HG02571 (cell line): ENCODE data around the gene TNIP1.

Experiments used
- ATAC-seq: cut with Tn5 transposase; IDR thresholded peaks from one replicate; pipeline ENCODE4 v1.9.1; 2021; ENCODE audit warnings: mild to moderate bottlenecking, moderate library complexity; ENCODE audit not compliant: unreplicated experiment

TNIP1 gene

DNA sequence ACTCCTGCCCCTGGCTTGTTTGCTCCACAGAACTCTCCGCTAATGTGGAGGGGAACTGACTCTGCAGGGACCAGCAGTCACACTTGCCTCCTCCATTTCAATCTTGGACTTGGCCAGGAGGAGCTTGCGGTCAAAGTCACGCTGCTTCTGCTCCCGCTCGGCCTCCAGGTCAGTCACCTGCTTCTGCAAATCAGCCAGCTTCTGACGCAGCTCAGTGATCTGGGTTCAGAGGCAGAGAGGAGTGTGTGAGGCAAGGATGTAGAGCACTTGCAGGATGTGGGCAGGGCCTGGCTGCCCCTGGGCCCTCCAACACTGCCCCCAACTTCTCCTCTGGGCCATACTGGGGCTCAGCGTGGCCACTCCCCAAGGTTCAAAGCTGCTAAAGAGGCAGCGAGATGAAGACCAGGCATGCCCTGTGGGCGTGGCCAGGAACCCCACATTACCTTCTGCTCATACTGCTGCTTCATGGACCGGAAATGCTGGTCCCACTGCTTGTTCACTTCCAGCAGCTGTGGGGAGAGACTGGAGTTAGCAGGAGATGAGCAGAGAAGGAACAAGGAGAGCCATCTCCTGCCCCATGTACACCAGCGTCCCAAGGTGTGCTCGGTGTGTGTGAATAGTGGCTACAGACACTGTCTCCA lies 38.3 kb downstream of the TNIP1 start:
- no peak for ATAC-seq

DNA sequence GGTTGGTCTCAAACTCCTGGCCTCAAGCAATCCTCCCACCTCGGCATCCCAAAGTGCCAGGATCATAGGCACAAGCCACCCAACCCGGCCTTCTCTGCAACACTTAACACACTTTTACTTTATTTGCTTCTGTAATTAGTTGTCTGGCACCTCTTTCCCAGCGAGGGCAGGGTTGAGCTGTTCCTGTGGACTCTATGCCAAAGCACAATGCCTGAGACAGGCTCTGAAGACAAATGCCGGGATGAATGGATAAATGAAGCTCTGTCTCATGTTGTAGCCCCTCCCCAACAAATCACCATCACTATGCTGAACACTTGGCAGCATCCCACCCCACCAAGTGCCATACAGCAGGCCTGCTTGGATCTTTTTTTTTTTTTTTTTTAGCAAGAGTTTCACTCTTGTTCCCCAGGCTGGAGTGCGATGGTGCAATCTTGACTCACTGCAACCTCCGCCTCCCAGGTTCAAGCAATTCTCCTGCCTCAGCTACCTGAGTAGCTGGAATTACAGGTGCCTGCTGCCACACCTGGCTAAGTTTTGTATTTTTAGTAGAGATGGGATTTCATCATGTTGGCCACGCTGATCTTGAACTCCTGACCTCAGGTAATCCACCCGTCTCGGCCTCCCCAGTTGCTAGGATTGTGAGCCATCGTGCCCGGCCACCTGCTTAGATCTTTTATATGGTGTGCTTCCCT lies 39.1 kb downstream of the TNIP1 start:
- ATAC-seq: no peak

DNA sequence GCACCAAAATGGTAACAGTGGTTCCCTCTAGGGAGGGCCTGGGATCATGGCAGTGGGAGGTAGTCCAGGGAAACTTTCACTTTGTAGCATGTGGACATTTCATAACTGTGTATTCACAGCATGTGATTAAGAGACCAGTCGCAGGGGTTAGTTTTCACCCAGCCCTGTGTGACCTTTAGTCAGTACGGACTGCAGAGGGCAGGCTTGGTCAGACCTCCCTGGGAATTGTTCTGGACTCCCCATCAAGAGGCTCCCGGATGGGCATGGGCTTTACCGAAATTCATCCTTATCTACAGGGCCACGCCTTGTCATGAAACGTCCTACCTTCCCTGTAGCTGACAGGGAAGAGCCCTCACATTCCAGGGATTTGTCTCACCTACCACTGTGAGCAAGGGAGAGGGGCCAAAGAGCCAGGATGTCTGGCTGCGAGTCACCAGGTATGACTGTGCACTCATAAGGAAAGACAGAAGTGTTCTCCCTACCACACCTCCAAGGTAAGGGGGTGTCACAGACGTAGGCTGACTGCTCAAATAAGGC lies 40.6 kb downstream of the TNIP1 start:
- no peak for ATAC-seq

DNA sequence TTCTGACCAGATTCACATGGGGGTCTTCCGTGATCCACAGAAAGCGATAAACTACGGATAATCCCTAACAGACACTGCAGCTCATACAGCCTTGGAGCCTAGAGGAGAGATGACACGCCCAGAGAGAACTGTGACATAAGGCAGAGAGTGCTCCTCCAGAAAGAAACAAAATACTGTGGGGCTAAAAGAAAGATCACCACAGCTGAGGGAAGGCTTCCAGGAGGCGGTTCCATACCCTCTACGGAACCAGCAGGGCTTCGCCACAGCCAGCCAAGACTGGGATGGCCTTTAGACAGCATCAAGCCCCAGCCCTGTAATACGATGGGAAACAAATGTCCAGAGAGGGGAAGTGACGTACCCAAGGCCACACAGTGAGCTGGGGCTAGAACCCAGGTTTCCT lies 41.2 kb downstream of the TNIP1 start:
- ATAC-seq: no peak

DNA sequence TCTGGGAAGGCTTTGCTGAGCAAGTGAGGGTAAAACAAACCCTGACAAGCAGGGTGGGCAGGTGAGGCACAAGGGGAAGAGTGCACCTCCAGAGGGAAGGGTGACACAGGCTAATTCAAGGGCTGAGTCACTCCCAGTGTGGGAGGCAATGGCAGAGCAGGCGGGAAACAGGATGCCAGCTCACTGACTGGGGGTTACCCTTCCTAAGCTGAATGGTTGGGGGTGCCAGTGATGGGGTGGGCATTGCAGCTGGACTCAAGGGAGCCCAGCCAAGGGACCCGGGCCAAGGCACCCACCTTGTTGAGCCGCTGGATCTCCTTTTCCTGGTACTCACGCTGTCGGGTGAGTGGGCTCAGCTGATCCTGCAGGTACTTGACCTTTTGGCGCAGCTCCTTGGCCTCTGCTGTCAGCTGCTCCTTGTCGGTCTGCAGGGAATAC lies 42.0 kb downstream of the TNIP1 start:
- no peak for ATAC-seq

DNA sequence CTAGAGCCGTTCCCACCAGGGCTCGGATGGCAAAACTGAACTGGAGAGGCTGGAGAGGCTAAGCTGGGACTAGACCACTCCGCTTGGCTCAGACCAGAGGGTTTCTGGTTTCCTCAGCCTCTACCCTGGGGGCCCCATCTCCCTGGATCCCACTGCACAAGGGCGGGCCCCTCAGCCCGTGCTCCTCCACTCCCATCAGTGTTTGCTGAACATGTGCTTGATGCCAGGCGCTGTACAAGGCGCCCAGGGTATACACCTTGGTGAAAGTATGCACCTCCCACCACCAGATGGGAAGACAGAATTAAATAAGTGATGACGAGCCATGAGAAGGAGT lies 42.5 kb downstream of the TNIP1 start:
- ATAC-seq: no peak

DNA sequence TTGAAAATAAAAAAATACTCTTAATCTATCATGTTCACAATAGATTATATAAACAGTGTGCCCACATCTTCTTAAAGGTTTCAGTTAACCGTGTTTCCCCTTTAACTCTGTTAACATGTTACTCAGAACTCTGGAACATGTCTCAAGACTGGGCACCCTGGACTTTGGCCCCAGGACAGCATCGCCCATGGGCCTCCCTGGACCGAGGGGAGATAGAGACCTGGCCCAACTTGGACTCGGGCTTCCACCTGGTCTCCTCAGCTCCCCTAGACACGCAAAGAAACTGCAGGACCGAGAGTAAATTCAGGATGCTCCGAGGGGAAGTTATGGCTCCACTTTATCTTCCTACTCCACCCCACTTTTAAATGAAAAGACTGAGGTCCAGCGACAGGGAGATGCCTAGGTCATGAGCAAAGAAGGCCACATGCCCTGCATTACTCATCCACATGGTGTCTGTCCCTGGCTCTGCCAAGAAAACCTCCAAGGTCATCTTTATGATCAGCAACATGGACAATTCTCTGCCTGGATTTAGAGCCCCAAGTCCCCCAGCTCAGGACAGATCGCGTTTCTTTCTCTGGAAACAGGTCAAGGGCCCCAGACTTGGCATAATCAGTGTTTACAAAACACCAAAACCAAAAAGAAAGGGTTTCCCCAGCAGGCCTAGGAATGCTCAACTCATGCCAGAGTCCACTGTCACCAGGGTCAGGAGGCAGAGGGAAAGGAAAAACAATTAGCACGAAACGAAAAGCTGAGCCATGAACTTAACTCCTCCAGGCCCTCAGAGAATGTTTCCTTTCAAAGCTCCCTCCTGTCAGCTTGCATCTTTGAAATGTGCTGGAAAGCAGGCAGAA lies 43.0 kb downstream of the TNIP1 start:
- ATAC-seq: no peak

DNA sequence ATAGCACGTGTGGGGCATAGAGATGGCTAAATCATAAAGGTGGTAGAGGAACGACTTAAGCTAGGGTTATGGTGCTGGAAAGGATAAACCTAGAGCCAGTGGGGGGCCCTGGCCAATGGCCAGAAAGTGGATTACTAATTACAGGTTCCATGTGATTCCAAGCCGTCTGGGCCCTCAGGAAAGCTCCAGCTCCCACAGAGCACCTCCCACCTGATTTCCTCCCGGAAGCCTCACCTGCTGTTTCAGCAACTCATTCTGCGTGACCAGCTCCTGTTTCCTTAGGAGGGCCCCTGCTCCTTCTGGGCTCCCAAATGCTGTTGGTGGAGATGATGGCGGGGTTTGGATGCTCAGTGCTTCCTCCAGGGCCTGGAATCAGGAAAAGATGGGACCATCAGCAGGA lies 44.3 kb downstream of the TNIP1 start:
- ATAC-seq: no peak

DNA sequence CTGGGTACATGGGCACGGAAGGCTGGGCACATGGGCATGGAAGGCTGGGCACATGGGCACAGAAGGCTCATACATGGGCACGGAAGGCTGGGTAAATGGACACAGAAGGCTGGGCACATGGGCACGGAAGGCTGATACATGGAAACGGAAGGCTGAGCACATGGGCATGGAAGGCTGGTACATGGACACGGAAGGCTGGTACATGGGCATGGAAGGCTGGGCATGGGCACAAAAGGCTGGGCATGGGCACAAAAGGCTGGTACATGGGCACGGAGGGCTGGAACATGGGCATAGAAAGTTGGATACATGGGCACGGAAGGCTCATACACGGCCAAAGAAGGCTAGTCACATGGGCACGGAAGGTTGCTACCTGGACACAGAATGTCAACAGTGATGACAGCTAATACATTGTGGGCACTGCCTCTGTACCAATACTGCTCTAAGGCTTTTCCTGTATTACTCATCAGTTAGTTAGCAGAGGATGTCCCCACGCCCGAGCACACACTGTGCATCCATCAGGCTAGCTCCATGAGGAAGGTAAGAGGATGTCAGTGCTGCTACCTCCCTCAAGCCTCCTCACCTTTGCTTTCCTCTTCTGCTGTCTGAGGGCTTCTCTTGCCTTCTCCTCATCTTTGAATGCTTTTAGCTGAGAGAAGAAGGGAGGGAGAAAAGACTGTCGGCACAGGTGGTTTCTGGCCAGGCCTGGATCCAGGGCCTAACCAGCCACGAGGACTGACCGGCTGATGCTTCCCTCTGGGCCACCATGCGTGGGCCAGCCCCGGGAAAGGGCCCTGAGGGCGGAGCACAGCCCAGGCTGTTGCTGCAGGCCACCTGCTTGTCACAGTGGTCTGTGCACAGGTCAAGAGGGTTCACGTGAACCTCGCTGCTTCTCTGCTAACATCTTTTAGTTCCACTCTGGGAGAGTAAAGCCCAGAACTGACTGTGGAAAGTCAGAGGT lies 46.1 kb downstream of the TNIP1 start:
- no peak for ATAC-seq

DNA sequence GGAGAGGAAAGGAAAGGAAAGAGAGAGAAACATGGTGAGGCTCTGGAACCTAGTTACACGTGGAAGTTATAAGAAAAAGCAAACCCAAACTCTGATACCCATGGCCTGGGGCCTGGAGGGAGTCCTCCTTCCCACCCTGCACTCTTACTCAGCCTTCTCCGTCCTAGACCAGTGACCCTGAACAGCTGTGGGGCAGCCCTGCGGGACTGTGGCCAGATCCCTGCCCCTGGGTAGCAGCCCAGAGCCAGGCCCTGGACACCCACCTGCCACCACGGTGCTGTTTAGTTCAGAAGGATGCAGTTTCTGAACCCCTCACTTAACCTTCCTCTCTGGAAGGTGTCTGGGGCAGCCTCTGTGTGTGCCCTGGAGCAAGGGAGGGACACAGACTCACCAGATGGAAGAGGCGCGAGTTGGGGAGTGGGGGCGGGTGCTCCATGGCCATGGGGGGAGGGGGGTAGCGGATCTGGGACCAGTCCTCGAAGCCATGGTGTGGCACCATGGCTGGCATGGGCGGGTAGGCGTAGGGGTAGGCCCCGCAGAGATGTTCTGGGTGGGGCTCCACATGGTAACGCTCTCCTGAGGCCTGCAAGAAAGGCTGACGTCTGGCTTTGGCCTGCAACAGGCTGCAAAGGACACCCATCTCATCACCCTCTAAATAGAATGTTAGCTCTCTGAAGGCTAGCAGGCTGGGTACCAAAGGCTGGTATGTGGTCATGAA lies 47.5 kb downstream of the TNIP1 start:
- ATAC-seq: no peak

DNA sequence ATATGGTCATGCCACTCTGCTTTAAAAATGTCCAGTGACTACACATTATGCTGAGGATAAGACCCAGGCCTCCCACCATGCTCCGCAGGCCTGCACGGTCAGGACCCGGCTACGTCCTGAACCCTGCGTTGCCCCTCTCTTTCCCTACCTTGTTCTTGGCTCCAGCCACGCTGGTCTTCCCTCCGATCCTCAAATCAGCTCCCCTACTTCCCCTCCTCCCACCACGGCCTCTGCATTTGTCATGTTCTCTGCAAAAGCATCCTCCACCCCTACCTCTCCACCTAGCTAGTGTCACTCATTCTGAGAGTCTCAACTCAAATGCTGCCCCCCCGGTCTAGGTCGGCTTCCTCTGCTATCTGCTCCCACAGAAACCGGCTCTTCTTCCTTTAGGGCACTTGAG lies 49.3 kb downstream of the TNIP1 start:
- ATAC-seq: no peak

DNA sequence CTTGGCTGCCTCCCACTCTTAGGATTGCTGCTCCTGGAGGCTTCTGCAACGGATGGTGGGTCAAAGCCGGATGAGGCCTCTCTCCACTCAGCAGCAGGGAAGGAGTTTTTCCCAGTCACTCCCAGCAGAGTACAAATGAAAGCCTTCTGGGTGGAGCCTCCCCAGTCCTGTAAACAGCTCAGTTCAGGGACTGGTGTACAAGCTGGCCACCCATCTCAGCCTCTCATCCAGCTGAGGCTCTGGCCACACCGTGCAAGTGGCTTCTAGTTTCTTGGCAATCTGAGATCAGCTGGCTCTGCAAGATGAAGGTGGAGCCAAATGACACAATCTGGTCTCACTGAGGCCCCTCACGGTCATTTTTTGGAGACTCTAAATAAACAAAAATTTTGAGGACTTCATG lies 50.5 kb downstream of the TNIP1 start:
- no peak for ATAC-seq

DNA sequence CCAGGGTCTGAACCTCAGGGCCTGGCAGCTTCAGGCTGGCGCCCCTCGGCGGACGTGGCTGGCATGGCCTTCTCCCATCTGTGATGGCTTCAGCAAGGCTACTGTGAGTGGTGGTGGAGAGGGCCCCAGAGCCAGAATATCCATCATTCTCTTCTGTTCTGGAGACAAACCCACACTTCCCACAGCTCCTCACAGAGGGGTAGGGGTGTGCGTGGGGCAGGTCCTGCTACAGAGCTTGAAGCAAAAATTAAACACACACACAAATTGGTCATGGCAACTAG lies 50.8 kb downstream of the TNIP1 start:
- no peak for ATAC-seq

DNA sequence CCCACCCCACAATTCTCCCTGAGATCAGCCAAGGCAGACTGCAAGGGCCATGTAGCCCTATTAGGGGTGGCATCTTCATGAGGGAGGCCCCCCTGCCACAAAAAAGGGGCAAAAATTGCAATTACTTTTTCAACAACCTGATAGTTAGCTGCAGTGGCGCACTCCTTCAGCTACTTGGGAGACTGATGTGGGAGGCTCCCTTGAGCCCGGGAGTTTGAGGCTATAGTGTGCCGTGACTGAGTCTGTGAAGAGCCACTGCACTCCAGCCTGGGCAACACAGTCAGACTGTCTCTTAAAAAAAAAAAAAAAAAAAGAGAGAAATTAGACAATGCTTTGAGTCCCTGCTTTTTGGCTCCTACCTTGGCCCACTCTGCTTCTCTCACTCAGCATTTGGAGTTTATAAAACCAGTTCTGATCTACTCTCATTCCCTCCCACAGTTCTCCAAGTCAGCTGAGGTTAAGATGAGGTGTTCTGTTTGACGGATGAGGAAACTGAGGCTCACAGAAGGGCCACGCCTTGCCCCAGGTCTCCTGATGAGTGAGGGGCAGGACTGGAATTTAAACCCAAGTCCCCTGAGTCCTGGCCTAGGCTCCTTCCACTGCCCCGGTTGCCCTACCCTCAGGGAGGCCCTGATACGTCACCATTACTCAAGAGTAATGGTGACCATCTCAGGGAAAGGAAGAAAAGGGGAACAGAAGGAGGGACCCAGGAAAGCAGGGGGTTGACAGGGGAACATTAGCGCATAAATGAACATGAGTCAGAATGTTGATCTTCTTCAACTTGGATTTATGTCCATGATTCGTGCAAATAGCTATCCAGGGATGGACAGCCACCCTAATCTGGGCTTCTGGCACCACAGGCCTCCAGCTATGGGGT lies 51.4 kb downstream of the TNIP1 start:
- ATAC-seq: no peak

DNA sequence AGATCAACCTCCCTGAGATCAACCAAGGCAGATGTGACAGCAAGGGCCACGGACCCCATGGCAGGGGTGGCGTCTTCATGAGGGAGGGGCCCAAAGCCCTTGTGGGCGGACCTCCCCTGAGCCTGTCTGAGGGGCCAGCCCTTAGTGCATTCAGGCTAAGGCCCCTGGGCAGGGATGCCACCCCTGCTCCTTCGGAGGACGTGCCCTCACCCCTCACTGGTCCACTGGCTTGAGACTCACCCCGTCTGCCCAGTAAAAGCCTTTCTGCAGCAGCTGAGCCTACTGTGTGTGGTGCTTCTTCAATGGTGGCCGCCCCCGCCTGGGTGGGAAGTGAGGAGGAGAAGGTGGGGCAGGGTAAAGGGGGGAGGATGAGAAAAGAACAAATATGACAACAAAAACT lies 52.1 kb downstream of the TNIP1 start:
- ATAC-seq: no peak

DNA sequence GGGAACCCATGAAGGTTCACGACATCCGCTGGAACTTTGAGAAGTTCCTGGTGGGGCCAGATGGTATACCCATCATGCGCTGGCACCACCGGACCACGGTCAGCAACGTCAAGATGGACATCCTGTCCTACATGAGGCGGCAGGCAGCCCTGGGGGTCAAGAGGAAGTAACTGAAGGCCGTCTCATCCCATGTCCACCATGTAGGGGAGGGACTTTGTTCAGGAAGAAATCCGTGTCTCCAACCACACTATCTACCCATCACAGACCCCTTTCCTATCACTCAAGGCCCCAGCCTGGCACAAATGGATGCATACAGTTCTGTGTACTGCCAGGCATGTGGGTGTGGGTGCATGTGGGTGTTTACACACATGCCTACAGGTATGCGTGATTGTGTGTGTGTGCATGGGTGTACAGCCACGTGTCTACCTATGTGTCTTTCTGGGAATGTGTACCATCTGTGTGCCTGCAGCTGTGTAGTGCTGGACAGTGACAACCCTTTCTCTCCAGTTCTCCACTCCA lies 52.8 kb downstream of the TNIP1 start:
- ATAC-seq: no peak

DNA sequence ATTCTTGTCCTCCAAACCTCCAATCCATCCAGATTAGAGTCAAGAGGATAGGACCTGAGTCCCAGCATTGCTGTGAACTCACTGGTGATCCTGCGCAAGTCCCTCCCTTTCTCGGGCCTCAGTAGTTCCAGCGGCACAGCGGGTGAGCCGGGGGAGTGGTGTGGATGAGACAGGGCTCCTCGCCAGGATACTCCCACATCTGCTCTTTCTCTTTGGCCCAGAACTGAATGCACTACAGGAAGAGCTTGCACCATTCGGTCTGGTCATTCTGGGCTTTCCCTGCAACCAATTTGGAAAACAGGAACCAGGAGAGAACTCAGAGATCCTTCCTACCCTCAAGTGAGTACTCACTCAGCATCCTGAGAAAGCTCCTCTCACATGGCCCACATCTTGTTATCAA lies 54.2 kb downstream of the TNIP1 start:
- ATAC-seq: no peak

DNA sequence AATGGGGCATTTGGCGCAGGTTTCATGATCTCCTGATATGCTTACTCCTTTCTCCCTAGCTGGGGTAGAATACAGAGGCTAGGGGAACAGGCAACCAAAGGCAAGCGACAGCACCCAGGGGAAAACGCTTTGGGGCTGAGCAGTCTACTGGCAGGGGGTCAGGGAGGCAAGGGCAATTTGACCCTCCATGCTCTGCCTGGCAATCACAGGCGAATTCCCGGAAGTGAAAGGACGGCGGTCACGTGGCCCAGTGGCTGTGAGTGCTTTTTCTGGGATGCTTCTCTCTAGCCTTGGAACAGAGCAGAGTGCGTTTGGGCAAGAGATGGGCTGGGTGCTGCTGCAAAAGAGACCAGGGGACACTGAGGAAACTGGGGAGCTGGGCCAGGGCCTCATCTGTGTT lies 54.7 kb downstream of the TNIP1 start:
- ATAC-seq: no peak

DNA sequence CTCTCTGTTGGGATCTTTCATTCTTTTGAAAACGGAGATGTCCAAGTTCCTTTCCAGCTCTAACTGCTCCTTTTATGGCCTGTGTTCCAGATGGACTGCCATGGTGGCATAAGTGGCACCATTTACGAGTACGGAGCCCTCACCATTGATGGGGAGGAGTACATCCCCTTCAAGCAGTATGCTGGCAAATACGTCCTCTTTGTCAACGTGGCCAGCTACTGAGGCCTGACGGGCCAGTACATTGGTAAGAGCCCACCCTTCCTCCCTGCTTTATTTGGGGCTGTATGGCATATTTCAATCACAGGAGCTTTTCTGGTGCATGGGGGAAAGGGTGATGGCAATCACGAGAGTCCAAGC lies 55.6 kb downstream of the TNIP1 start:
- no peak for ATAC-seq
